GM18508 (cell line): ENCODE results near the gene NAGPA.

Experiments used
- ATAC-seq: cut with Tn5 transposase; IDR thresholded peaks from one replicate; pipeline ENCODE4 v1.9.1; 2021; ENCODE audit warnings: moderate number of reproducible peaks; ENCODE audit not compliant: insufficient read depth, unreplicated experiment

Gene NAGPA

GRCh38 chr16:5006348-5007193, 27.2 kb downstream of the NAGPA start:
- ATAC-seq, result no peak

GRCh38 chr16:5005916-5006315, 27.8 kb downstream of the NAGPA start:
- no peak for ATAC-seq

GRCh38 chr16:5004311-5004710, 29.4 kb downstream of the NAGPA start:
- ATAC-seq, result no peak

DNA sequence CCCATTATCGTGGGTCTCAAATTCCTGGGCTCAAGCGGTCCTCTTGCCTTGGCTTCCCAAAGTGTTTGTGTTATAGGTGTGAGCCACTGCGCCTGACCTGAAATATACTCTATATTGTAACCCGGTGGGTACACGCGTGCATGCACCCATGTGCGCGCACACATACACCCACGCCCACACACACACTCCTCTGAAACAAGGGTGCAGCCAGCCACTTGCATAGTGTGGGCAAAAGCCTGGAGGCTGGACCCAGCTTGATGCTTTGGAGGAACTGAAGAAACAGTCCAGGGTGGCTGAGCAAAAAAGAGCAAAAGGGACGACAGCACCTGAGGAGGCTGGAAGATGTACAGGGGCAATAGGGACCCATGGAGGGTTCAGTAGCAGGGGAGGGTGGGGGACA, 29.9 kb downstream of the NAGPA start:
- no peak for ATAC-seq

GRCh38 chr16:5003211-5003610, 30.5 kb downstream of the NAGPA start:
- no peak for ATAC-seq

GRCh38 chr16:5002699-5003143, 31.0 kb downstream of the NAGPA start:
- ATAC-seq, result no peak

- no peak for ATAC-seq
Measured at GRCh38 chr16:5001986-5002385, 31.7 kb downstream of the NAGPA start.

DNA sequence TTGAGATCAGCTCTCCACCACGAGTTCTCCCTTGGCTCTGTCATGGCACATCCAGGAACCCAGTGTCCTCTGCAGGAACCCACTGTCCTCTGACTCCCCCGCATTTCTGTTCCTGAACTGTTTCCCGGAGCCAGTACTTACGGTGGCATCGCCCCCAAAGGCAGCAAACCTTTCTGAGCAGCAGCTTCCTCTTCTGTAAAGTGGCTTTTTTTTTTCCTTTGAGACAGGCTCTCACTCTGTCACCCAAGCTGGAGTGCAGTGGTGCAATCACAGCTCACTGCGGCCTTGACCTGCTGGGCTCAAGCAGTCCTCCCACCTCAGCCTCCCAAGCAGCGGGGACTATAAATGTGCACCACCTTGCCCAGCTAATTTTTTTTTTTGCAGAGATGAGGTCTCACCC, 32.2 kb downstream of the NAGPA start:
- no peak for ATAC-seq

DNA sequence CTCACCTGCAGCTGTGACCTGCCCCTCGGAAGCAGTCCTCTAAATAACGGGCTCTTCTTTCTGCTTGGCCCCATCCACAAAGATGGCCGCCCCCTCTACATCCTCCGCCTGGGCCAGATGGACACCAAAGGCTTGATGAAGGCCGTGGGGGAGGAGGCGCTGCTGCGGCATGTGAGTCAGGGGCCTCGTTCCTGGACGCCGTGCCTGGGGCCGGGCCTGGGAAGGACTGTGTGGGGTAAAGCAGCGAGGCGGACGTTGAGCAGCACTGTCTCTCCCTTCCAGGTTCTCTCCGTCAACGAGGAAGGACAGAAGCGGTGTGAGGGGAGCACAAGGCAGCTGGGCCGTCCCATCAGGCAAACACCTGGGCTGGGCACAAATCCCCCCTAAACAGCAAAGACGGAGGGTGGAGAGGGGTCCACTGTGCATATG, 33.1 kb downstream of the NAGPA start:
- no peak for ATAC-seq

- ATAC-seq, result no peak
Measured at GRCh38 chr16:4994719-4995434, 38.9 kb downstream of the NAGPA start.

- ATAC-seq, result no peak
Measured at GRCh38 chr16:4991754-4992153, 42.0 kb downstream of the NAGPA start.

- no peak for ATAC-seq
Measured at GRCh38 chr16:4990415-4990814, 43.3 kb downstream of the NAGPA start.

GRCh38 chr16:4989391-4990006, 44.2 kb downstream of the NAGPA start:
- no peak for ATAC-seq

- no peak for ATAC-seq
Measured at GRCh38 chr16:4988647-4989046, 45.1 kb downstream of the NAGPA start.

DNA sequence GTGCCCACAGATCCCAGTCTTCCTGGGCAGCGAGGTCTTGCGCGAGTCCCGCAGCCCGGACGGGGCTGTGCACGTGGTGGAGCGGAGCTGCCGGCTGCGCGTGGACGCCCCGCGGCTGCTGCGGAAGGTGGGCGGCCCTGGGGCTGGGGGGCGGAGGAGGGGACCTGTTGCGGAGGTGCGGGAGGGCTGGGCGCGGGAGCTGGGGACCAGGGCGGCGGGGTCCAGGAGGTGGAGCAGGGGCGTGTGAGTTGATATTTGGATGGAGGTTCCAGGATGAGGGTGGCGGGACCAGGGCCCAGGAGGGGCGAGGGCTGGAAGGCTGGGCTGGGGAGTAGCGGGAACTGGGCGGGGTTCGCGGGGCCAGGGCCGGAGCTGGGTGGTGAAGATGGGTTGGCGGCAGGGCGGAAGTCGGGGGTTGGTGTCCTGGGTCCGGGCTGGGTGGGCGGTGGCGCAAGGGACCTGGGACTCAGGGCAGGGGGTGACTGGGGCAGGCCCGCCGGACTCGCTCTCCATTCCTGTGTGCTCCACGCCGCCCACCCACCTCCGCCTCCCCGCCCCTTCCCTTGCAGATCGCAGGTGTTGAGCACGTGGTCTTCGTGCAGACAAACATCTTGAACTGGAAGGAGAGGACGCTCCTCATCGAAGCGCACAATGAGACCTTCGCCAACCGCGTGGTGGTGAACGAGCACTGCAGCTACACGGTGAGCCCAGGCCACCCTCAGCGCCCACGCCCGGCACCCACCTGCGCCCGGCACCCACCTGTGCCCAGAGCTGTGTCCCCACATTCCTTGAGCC, 46.0 kb downstream of the NAGPA start:
- ATAC-seq, result no peak

GRCh38 chr16:4987250-4987579, 46.5 kb downstream of the NAGPA start:
- no peak for ATAC-seq

GRCh38 chr16:4984174-4984990, 49.4 kb downstream of the NAGPA start:
- no peak for ATAC-seq

DNA sequence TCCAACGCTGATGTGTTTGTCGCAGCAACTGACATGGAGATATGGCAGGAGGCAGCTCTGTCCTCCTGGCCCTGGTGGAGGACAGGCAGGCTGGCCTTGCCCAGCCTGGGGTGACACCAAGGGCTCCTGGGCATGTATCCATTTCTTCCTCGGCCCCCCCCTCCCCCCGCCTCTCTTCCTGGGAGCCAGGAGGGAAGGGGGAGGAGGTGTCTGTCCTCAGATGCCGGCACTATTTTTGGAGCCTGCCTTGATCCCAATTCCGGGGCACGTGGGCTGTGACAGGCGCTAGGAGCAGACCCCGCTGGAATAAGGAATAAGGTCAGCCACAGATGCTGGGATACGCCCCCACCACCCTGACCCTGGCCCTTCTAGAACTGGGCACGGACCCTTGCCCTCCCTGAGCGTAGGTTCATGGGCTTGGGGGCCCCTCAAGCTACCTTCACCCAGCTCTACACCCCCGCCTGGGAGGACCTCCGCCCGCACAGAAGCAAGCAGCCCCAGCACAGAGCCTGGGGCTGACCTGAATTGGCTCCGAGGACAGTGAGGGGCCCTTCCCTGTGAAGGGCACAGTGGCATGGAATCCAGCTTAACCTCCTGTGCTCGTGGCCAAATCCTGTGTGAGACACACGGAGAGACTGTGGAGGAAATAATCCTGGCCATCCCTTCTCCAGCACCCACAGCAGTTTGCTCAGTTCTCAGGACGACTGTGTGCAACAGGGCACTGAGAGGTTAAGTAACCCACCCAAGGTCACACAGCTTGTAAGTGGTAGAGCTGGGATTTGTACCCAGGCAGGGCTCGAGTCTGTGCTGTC, 51.5 kb downstream of the NAGPA start:
- ATAC-seq, result no peak

DNA sequence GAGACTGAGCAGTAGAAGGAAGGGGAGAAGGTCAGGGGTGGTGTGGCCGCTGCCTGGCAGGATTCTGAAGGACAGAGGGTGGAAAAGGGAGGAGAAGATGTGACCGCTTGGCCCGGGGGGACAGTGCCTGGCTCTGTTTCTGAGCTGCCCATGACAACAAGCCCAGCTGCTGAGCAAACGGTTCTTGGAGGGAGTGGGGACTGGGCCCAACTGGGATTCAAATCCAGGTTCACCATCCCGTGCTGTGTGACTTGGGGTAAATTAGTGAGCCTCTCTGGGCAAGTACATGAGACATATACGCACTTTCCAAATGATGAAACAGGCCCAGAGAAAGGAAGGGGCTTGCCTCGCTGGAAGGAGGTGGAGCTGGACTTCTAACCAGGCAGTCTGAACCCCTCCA, 52.3 kb downstream of the NAGPA start:
- ATAC-seq, result no peak
